GM21737 (cell line): ENCODE measurements around the gene MYO1E.

Experiments used
- ATAC-seq: cut with Tn5 transposase; IDR thresholded peaks from one replicate; pipeline ENCODE4 v1.9.1; 2021; ENCODE audit warnings: mild to moderate bottlenecking, moderate library complexity; ENCODE audit not compliant: unreplicated experiment

The MYO1E gene

GRCh38 chr15:59104602-59104911 lies 268.1 kb downstream of the MYO1E start:
- ATAC-seq: no peak

GRCh38 chr15:59099162-59099685 lies 273.4 kb downstream of the MYO1E start:
- ATAC-seq: no peak

GRCh38 chr15:59096429-59096828 lies 276.2 kb downstream of the MYO1E start:
- no peak for ATAC-seq

- ATAC-seq: no peak
Measured at GRCh38 chr15:59094077-59094476, 278.6 kb downstream of the MYO1E start.

GRCh38 chr15:59087731-59088130 lies 284.9 kb downstream of the MYO1E start:
- ATAC-seq: no peak
